DND-41 (cell line): ENCODE measurements around the gene WNK2.

ENCODE experiments used
- CTCF ChIP-seq: IDR thresholded peaks from 2 replicates; pipeline ENCODE4 v1.5.1; 2012; ENCODE audit warnings: borderline replicate concordance, low read length, moderate library complexity, mild to moderate bottlenecking; ENCODE audit not compliant: poor library complexity, severe bottlenecking; ENCODE audit errors: extremely low read depth
- EZH2 ChIP-seq: IDR thresholded peaks from 3 replicates; pipeline ENCODE4 v1.6.1; 2012; ENCODE audit warnings: borderline replicate concordance, low read depth, mild to moderate bottlenecking, moderate library complexity, low read length, inconsistent platforms; ENCODE audit not compliant: severe bottlenecking

- TF ChIP-seq CTCF (no peak), EZH2 (no peak)
Measured at GRCh38 chr9:93292288-93292615, 108.3 kb downstream of the WNK2 start.
